Erythroblast (primary cell): Measurements from ENCODE around the gene COL6A2.

Experiments
- DNase-seq, 2 experiments: peaks; one replicate each; lab custom pipeline; 2025; lab: John Stamatoyannopoulos, UW
- GATA1 ChIP-seq: IDR thresholded peaks from 2 replicates; pipeline ENCODE4 v1.6.1; 2011; ENCODE audit warnings: low read depth, mild to moderate bottlenecking, control low read depth, low read length, moderate library complexity
- POLR2A ChIP-seq: IDR thresholded peaks from 2 replicates; pipeline ENCODE4 v1.6.1; 2011; ENCODE audit warnings: mild to moderate bottlenecking, low read length

The COL6A2 gene

DNA sequence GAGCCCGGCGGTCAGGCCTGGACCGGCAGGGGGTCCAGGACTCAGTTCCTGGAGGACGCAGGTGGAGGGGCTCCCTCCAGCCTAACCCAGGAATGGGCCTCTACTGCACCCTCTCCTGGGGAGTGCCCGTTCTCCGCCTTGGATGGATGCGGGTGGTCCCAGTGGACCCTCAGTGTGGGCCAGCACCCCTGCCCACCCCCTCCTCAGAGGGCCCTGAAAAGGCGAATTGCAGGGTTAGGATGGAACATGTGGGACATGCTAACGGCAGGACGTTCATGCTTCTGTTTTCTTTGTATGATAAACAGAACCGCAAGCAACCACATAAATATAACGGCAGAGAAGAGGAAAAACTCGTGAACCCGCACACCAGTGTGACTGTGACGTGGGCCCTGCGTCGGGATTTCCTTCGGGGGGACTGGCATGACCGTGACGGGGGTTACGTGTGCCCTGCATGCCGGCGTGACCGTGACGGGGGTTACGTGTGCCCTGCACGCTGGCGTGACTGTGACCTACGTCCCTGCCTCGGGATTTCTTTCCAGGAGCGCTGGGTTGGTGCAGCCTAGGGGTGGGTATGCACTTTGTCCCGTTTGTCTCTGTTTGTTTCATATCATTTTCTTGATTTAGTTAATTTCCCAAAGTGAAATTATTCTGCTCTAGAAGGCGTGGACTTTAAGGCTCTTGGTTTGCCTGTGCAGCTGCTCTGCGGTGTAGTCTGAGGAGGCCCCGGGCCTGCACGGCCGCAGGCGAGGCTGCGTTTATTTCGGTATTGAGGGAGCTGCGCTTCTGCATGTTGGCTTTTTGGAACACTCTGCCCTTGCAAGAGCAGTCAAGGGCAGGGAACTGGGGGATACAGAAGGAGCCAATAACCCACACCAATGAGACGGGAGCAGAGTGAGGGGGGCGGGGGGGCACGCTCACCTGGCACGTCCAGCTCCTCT, 54.3 kb downstream of the COL6A2 start:
- TF ChIP-seq GATA1 (no peak), POLR2A (no peak)
- DNase-seq: no peak

GRCh38 chr21:46152927-46153246, 55.0 kb downstream of the COL6A2 start:
- no peak for TF ChIP-seq GATA1
- DNase-seq: no peak

- DNase-seq: peak; percentile 86 to 88
- TF ChIP-seq GATA1 (no peak), POLR2A (no peak)
Measured at GRCh38 chr21:46153247-46154154, 55.6 kb downstream of the COL6A2 start.

DNA sequence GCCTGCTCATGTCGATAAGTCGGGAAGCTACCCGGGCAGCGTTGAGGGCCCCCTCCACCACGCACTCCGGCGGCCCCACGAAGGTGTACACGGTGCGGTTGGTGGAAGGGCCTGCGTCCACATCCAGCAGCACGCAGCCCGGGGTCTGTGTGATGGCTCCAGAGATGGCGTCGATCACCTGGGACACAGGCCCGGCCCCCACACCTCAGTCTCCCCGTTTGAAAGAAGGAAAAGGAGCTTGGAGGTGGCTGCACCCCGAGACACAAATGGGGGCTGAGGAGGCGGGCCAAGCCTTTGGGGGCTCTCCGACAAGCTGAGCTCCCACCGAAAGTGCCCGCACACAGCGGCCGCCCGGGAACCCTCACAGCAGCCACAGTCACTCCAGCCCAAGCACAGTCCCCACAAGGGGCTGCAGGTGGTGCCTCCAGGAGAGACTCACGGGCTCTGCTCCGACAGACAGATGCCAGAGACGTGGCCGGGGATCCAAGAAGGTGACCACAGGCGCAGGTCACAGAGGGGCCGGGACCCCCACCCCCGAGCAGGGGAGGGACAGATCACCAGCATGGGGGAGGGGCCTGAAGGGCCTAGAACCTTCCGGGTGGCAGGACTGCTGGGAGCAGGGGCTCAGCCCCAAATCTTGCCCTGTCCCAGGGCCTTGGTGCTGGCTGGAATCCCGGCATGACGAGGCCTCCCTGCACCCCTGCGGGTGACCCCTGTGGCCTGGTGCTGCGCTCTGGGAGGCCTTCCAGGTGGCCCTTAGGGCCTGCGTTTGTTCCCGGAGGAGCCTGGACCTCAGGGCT, 56.4 kb downstream of the COL6A2 start:
- TF ChIP-seq GATA1: no peak
- TF ChIP-seq POLR2A: no peak
- no peak for DNase-seq

- no peak for DNase-seq
- TF ChIP-seq GATA1: no peak
- no peak for TF ChIP-seq POLR2A
Measured at GRCh38 chr21:46154955-46155513, 57.1 kb downstream of the COL6A2 start.

DNA sequence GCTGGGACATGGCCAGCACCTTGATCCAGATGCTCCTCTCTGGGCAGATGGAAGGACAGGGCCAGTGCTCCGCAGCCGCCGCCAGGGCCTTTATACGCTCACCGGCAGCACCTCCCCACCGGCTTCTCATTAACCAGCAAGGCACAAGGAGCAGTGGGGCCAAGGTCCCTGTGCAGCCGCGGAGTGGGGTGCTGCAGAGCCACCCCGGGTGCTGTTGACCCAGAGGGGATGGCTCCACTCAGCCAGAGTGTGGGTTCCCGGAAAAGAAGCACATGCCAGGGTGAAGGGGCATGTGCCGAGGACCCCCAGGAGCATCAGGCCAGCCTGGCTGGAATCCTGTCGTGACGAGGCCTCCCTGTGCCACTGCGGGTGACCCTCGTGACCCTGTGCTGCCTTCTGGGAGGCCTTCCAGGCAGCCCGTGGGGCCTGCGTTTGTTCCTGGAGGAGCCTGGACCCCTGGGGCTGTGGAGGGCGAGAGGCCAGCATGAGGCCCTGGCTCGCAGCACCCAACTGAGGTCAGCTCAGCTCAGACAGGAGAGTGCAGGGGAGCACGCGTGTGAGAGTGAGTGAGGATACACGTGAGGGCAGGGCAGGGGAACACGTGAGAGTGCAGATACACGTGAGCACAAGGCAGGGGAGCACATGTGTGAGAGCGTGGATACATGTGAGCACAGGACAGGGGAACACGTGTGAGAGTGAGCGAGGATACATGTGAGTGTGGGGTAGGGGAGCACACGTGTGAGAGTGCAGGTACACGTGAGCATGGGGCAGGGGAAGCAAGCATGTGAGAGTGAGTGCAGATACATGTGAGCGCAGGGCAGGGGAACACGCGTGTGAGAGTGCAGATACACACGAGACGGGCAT, 57.8 kb downstream of the COL6A2 start, which contains the start of gene FTCD:
TSS of gene FTCD (minus strand) at position 66 of the 864 bp plus-strand sequence. CDS start at position 10, 56 bp downstream.
- no peak for DNase-seq
- TF ChIP-seq GATA1 (no peak), POLR2A (no peak)

DNA sequence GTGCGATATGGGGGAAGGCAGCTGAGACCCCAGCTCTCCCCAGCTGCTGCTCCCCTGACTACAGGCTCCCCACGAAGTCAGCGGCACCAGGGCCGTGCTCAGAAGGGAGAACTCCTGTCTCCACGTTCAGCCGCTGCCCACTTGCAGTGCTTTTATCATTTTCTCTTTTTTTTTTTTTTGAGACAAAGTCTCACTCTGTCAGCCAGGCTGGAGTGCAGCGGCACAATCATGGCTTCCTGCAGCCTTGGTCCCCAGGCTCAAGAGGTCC, 58.4 kb downstream of the COL6A2 start:
- no peak for DNase-seq
- TF ChIP-seq POLR2A (no peak), GATA1 (no peak)

- DNase-seq: no peak
- TF ChIP-seq POLR2A: no peak
- no peak for TF ChIP-seq GATA1
Measured at GRCh38 chr21:46156678-46157077, 58.8 kb downstream of the COL6A2 start.

DNA sequence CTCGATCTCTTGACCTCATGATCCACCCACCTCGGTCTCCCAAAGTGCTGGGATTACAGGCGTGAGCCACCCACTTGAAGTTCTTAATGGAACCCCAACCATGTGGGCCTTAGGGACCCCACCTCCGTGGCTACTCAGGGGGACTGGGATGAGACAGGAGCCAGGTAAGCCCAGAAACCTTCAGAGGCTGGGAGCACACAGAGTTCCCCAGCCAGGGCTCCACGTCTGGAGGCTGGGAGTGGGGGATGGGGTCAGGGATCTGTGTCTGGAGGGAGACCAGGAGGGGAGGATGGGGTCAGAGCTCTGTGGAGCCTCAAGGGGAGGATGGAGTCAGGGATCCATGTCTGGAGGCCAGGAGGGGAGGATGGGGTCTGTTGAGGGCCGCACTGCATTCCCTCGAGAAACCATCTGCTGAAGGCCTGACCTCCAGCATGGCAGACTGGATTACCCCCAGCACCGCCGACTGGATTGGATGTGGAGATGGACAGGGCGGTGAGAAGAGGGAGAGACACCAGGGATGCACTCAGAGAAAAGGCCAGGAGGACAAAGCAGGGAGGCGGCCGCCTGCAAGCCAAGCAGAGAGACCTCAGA, 59.6 kb downstream of the COL6A2 start:
- TF ChIP-seq POLR2A (no peak), GATA1 (no peak)
- no peak for DNase-seq

DNA sequence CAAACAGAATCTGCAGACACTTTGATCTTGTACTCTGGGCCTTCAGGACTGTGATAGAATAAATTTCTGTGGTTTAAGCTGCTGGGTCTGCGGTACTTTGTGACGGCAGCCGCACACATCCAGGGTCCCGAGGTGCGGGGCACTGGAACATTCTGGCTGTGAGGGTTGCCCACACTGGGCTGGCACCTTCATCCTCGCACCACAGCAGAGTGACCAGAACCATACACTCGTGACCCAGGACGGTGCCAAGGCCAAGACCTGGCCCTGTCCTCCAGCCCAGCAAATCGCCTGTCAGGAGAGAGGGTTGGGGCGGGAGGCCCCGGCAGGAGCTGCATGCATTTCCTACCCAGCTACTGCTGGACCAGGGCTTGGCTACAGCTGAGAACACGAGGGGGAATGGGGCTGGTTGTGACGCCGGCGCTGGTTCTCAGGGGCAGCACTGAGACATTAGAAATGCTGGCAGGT, 60.1 kb downstream of the COL6A2 start:
- TF ChIP-seq GATA1 (no peak), POLR2A (no peak)
- DNase-seq: no peak

- no peak for DNase-seq
- TF ChIP-seq GATA1 (no peak), POLR2A (no peak)
Measured at GRCh38 chr21:46158666-46159300, 60.9 kb downstream of the COL6A2 start.

GRCh38 chr21:46159390-46159789, 61.5 kb downstream of the COL6A2 start:
- TF ChIP-seq POLR2A (no peak), GATA1 (no peak)
- DNase-seq: no peak
